K562 (cell line): ENCODE data around the gene RAD54L. TPM values are rescaled to one million over a fixed set of nuclear protein-coding genes. Genes with fewer than 3 reads are reported as not detected.

Experiments
- CHD1 ChIP-seq: fragments of 200-600 bp; sonication (generic); IDR thresholded peaks from one replicate; pipeline ENCODE4 v1.6.1; 2012; ENCODE audit warnings: mild to moderate bottlenecking, moderate library complexity, low read length, inconsistent platforms
- CHD2 ChIP-seq: IDR thresholded peaks from 2 replicates; pipeline ENCODE4 v1.6.1; 2011; ENCODE audit warnings: low read depth, low read length
- CTBP1 ChIP-seq: fragments of 450-650 bp; IDR thresholded peaks from 2 replicates; pipeline ENCODE4 v1.6.1; 2016; ENCODE audit warnings: borderline replicate concordance
- ETV1 ChIP-seq: fragments of 450-650 bp; conservative IDR thresholded peaks from 2 replicates; pipeline ENCODE4 v1.6.1; 2016; ENCODE audit warnings: missing genetic modification characterization, control low read depth, low read depth, missing compliant biosample characterization
- EWSR1 ChIP-seq: fragments of 450-650 bp; IDR thresholded peaks from 2 replicates; pipeline ENCODE4 v1.6.1; 2018; ENCODE audit warnings: borderline replicate concordance, mild to moderate bottlenecking, low read depth, moderate library complexity; ENCODE audit not compliant: partially characterized antibody
- EZH2 ChIP-seq: IDR thresholded peaks from 2 replicates; pipeline ENCODE4 v1.6.1; 2012; ENCODE audit warnings: low read depth, mild to moderate bottlenecking, inconsistent platforms, low read length, borderline replicate concordance
- HLTF ChIP-seq: fragments of 450-650 bp; IDR thresholded peaks from 2 replicates; pipeline ENCODE4 v1.6.1; 2016
- TARDBP ChIP-seq: fragments of 450-650 bp; IDR thresholded peaks from 2 replicates; pipeline ENCODE4 v1.6.1; 2016
- TBL1XR1 ChIP-seq, 2 experiments: IDR thresholded peaks; 2 replicates each; pipeline ENCODE4 v1.6.1; 2012; ENCODE audit warnings: improper control_type of control experiment in 2 of 2, low read length in 2 of 2, mild to moderate bottlenecking in 1 of 2
- ZFP36 ChIP-seq: fragments of 150-350 bp; IDR thresholded peaks from 2 replicates; pipeline ENCODE4 v1.6.1; 2018; ENCODE audit warnings: low read length, low read depth; ENCODE audit not compliant: partially characterized antibody
- ZNF347 ChIP-seq: fragments of 450-650 bp; formaldehyde crosslinking; IDR thresholded peaks from 2 replicates; pipeline ENCODE4 v1.4.0; 2020; ENCODE audit warnings: low read depth, mild to moderate bottlenecking, moderate library complexity
- ZNF586 ChIP-seq: fragments of 450-650 bp; formaldehyde crosslinking; conservative IDR thresholded peaks from 2 replicates; pipeline ENCODE4 v1.4.0; 2020; ENCODE audit warnings: mild to moderate bottlenecking, moderate library complexity
- ZNF644 ChIP-seq: fragments of 200-800 bp; sonication (Bioruptor generic); IDR thresholded peaks from 2 replicates; pipeline ENCODE4 v1.6.1; 2016; ENCODE audit warnings: low read depth, missing genetic modification characterization, missing compliant biosample characterization
- polyA plus RNA-seq, 8 experiments: library from polyadenylated mRNA; depleted of rRNA in 4 of 8; stranded (reverse) in 5 of 8; unstranded in 3 of 8; fragments of >200 nt; fragmentation: Nextera tagmentation in 2 of 8; fragmentation: Illumina TruSeq in 1 of 8; extraction: Ambion mirVana in 2 of 8; extraction: Trizol in 1 of 8; gene quantifications; 2 replicates each; pipeline versions ENCODE4 v1.2.1 to v1.2.3, GENCODE V29; 2011 to 2014; ENCODE audit warnings: inconsistent platforms in 1 of 8, missing spikeins in 1 of 8
- total RNA-seq, 7 experiments: library from RNA; depleted of rRNA in 6 of 7; stranded (reverse); fragments of >200 nt in 6 of 7; fragmentation: Illumina TruSeq in 2 of 7; extraction: Trizol in 2 of 7; gene quantifications; 2 replicates each; pipeline versions ENCODE4 v1.2.1 to v1.2.3, GENCODE V29; 2011 to 2021; ENCODE audit warnings: low replicate concordance in 1 of 7
- TF ChIP-seq, protein P1 (sequence below), 3 experiments: fragments of 200-800 bp in 1 of 3; fragments of 250-450 bp in 1 of 3; fragments of 450-650 bp in 1 of 3; sonication (Bioruptor Pico) in 1 of 3; sonication (Bioruptor generic) in 1 of 3; formaldehyde crosslinking in 1 of 3; IDR thresholded peaks; 2 replicates each; pipeline versions ENCODE4 v1.6.1 to v1.8.0; 2016 to 2022; ENCODE audit warnings: mild to moderate bottlenecking in 2 of 3, missing genetic modification characterization in 2 of 3, missing compliant biosample characterization in 1 of 3, moderate library complexity in 1 of 3

Gene RAD54L
- total and polyA plus RNA-seq, 9 of the 15 experiments (the other 6 are each of a cell fraction or from before 2014, with no cell fraction given) = 17.9 to 92.3 (median 37.5) TPM

DNA sequence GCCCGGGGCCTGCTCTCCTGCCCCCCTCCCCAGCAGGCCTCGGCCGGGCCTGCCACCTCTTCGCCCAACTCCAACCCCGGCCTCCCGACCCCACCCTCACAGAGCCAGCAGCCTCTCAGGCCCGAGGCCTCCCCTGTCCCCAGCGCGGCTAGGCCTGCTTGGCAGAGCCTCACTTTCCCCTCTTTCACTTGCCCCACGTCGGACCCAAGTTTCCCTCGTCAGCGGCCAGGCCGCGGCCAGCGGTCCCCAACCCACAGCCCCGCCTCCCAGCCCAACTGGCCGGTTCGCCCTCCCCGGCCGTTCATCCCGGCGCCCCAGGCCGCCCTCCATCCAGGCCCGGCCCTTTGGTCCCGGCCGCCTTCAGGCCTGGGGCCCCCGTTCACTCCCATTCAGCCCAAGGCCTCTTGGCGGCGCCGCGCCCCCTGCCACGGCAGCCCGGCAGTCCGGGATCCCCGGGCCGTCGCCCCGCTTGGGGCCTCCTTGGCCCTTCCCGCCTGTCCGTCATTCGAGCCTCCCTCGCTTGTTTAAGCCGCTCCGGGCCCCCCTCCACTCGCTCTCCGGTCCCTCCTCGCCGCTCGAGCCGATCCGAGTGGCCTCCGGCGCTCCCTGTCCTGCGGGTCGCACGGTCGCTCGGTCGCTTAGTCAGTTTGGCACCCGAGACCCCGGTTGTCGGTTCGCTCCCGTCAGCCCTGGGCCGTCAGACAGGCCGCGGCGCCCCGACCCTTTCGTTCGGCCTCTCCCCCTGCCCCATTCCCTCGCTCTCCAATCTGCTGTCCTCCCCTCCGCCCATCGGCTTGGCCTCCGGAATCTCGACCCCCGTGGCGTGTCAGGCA, 54.5 kb downstream of the RAD54L start (continued):
- TF ChIP-seq ZFP36 (no peak), CHD1 (peak; percentile 83), TBL1XR1 (IDR thresholded peaks at IDR 0.05; ENCODE audit: low read length in 2 of 2) (peak in 1 of 2 experiments; percentile 12; a peak in 1 of 4 replicates), EZH2 (no peak), ZNF644 (tag) (no peak), ETV1 (tag) (no peak), HLTF (no peak), ZNF347 (no peak), CHD2 (no peak), TARDBP (no peak), ZNF586 (CRISPR knock-in tag) (no peak), EWSR1 (no peak), CTBP1 (peak; percentile 41; the same call in 1 of the 2 replicates)
- TF ChIP-seq, protein P1, sequence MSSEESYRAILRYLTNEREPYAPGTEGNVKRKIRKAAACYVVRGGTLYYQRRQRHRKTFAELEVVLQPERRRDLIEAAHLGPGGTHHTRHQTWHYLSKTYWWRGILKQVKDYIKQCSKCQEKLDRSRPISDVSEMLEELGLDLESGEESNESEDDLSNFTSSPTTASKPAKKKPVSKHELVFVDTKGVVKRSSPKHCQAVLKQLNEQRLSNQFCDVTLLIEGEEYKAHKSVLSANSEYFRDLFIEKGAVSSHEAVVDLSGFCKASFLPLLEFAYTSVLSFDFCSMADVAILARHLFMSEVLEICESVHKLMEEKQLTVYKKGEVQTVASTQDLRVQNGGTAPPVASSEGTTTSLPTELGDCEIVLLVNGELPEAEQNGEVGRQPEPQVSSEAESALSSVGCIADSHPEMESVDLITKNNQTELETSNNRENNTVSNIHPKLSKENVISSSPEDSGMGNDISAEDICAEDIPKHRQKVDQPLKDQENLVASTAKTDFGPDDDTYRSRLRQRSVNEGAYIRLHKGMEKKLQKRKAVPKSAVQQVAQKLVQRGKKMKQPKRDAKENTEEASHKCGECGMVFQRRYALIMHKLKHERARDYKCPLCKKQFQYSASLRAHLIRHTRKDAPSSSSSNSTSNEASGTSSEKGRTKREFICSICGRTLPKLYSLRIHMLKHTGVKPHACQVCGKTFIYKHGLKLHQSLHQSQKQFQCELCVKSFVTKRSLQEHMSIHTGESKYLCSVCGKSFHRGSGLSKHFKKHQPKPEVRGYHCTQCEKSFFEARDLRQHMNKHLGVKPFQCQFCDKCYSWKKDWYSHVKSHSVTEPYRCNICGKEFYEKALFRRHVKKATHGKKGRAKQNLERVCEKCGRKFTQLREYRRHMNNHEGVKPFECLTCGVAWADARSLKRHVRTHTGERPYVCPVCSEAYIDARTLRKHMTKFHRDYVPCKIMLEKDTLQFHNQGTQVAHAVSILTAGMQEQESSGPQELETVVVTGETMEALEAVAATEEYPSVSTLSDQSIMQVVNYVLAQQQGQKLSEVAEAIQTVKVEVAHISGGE (CRISPR knock-in tag; IDR thresholded peaks at IDR 0.05) = 0 out of 6 replicates have a peak, but pooled peaks of 1 of the 3 experiments have one; percentile 64
